GM20431 (cell line): ENCODE data around the gene TDRD5.

Source experiments
- in situ Hi-C: fragments of 300-500 bp; cut with MseI, MboI; formaldehyde crosslinking; loops from one replicate; pipeline ENCODE4 v1.15.0; 2020; ENCODE audit warnings: low sequenced_read_pairs; ENCODE audit not compliant: unreplicated experiment

The TDRD5 gene

DNA sequence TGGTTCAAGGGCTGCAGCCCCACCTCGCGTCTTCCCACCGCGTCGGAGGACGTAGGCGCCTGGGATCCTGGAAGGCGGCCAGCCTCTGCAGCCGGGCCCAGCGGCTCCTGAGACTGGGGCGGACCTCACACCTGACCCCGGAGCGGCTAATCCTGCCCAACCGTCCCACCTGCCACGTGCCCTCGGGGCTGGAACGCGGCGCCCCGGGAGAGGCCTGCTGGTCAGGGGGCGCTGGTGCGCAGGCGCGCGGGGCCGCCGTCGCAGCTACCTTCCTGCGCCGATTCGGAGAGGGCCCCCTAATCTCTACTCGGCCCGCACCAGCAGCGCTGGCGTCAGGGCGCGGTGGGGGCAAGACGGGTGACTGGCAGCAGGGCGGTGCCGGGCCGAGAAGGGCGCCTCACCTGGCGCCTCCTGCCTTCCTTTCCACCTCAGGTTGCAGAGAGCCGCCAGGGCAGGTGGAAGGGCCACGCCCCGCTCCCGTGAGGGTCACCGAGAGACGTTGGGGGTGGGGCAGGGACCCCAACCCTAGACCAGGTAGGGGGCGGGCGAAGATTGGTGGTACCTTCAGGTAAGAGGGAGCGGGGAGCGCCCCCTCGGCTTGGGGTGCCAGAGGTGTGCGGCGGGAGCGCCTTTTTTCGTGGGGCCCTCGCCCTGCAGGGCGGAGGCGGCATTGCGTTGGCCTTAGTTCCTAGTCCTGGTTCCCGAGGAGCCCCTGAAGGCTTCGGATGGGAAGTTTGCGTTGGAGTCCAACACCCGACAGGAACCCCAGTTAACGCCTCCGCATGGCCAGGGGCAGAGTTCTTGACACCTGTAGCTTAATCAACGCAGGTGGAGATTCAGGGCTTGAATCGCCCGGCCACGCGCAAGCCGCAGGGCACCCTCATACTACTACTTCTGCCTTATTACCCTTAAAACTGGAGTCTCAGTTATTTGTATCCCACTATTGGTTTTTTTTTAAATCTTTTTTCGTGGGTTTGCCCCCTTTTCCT, at the start of gene TDRD5:
TSS of gene TDRD5 (plus strand) at position 241 of the 989 bp plus-strand sequence. CDS start 784 bp downstream, outside the sequence.
- in situ Hi-C loops = no loop called here

DNA sequence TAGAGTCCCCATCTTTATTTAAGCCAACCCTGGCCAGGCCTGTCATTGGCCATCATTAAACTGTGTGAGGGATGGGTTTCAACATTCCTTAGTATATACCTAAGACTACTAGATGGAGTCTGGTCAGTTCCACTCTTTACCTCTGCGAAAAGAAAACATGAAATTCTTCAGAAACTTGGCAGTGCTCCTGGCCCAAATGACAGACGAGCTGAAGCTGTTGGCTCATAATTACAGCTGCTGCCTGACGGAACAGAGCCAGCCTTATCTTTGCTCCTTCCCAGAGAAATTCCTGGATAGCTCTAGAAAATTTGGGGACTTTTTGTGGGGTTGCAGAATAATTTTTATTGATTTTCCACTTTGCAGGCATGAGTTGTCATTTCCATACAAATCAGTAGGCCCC, 46.3 kb upstream of the TDRD5 start:
- in situ Hi-C loops = no loop called here

DNA sequence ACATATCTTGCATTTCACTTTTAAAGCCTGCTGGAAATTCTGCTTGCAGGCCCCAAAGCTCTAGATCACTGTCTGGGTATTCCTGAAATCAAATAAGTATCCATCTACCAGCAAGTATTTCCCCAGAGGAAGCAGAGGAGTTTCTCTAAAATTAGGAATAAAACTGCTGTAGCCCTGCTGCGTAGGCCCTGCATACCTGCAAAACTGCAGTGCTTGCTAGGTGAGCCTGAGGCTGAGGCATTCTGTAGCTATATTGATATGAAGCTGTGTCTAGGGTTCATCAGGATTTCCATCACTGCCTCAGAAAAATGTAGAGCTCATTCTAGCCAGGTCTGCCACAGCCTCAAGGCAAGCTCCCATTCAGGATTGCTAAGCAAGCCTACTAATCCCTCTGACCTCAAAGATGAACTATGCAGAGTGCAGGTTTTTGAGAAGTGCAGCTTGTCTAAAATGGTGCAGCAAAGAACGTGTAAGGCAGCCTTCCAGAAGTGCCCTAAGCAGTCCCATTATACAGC, 44.6 kb upstream of the TDRD5 start:
- in situ Hi-C loops = no loop called here

GRCh38 chr1:179548666-179549367, 42.8 kb upstream of the TDRD5 start:
- in situ Hi-C loops = no loop called here

DNA sequence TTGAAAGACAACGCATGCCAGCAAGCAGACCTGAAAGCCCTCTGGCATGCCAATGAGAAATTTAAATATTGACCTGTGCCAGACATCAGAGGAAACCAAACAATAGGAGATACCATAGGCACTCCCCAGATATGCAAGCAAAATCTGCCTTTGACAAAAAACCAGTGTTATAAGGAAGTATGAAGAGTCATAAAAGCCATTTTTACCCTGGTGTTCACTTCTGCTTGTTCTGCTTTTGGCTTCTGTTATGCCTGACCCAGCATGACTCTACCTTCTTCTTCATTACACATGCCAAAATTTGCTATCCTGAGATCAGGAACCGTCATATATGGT, 42.3 kb upstream of the TDRD5 start:
- in situ Hi-C loops = no loop called here

DNA sequence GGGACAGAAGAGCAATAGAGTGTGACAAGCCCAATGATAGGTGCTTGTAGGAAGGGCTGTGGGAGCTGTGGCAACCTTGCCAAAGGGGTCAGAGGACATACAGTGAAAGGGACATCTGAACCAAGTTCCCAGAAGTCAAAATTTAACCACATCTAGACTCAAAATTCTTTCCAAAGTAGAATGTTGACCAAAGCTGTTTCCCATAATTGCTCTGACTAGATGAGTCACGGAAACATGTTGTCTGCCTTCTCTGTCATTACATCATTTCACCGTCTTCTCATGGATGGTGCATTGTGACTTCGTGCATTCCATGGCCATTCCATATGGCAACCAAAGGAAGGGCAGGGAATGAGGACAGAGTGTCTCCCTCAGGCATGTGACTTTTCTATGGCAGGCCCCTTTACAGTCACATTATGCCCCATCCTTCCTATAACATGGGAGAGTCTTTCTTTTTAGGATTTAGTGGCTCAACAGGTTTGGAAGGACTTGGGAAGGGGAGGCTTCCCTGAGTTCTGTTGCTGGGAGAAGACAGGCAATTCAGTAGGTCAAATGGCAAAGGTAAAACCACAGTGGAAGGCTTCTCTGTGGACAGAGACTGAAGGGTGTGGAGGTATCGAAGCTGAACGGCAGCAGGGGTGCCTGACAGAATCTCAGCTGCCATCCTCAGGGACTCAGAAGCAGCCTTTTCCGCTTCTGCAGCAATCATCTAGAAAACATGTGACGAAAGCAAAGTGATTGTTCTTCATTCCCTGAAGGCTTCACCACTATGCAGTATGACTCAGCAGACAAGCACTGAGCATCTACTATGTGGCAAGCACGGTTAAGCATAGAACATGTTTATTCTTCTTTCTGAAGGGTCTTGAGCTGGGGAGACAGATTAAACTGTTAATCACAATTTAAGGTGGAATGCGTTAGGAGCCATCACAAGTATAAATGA, 40.6 kb upstream of the TDRD5 start:
- in situ Hi-C loops = no loop called here

- in situ Hi-C loops = no loop called here
Observed at GRCh38 chr1:179554427-179554826, 37.2 kb upstream of the TDRD5 start.

DNA sequence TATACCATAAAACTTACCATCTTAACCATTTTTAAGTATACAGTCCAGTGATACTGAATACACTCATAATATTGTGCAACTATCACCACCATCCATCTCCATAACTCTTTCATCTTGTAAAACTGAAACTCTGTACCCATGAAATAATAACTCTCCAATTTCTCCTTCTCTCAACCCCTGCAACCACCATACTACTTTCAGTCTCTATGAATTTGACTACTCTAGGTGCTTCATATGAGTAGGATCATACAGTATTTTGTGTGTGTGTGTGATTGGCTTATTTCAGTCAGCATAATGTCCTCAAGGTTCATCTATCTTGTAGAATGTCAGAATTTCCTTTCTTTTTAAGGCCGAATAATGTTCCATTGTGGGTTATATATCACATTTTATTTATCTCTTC, 33.6 kb upstream of the TDRD5 start:
- in situ Hi-C loops = no loop called here

GRCh38 chr1:179575497-179576314, 15.9 kb upstream of the TDRD5 start, which contains the start of gene NPHS2:
NPHS2 (minus strand) TSS chr1:179575948; CDS start chr1:179575864, 84 bp downstream.
- in situ Hi-C loops = no loop called here

GRCh38 chr1:179576509-179576908, 15.1 kb upstream of the TDRD5 start:
- in situ Hi-C loops = no loop called here

DNA sequence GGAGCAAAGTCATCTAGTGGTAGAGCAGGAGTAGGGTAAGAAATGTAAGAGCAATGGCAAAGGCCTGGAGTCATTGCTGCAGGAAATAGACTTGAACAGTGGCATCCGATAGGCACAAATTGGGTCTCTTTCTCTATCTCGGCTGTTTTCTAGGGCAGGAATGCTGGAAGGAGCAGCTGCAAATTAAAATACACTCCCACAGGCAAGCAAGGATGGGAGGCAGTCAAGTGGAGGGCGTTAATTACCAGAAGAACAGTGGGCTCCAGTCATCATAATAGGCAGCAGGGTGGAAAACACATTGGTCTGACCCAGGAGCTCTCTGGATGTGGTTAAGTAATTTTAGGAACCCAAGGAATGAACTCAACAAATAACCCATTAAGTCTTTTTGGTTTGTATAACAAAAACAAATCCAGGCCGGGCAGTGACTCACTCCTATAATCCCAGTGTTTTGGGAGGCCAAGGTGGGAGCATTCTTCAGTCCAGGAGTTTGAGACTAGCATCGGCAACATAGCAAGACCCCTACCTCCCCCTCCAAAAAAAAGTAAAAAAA, 7.8 kb upstream of the TDRD5 start:
- in situ Hi-C loops = no loop called here

DNA sequence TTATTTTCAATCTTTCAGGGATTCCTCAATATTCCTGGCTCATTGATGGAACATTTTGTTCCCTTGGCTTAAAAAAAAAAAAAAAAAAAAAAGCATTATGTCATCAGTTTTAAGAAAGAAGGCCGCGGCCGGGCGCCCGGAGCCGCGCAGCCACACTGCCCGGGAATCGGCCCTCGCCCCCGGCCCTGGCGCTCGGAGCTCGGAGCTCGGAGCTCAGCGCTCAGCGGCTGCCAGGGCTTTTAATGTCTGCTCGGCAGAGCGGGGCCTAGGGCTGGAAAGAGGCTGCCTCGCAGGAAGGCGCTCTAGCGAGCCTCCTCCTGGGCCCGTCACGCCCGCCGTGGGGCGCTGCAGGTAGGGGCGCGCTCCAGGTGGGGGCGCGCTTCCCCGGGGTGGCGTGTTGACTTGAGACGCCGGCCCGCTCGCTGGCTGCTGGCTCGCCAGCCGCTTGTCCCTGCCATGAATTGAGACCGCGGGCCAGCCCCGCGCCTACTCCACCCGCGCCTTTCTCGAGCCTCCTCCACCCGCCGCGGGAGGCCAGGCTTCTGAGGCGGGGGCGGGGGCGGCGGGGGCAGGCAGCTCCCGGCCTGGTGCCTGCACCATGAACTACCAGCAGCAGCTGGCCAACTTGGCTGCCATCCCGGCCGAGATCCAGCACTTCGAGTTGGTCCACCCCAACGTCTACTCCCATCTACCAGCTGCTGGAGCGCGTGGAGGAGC, 5.4 kb upstream of the TDRD5 start:
- in situ Hi-C loops = no loop called here

- in situ Hi-C loops = no loop called here
Observed at GRCh38 chr1:179587336-179587735, 4.3 kb upstream of the TDRD5 start.

- in situ Hi-C loops = no loop called here
Observed at GRCh38 chr1:179588425-179589024, 3.1 kb upstream of the TDRD5 start.

DNA sequence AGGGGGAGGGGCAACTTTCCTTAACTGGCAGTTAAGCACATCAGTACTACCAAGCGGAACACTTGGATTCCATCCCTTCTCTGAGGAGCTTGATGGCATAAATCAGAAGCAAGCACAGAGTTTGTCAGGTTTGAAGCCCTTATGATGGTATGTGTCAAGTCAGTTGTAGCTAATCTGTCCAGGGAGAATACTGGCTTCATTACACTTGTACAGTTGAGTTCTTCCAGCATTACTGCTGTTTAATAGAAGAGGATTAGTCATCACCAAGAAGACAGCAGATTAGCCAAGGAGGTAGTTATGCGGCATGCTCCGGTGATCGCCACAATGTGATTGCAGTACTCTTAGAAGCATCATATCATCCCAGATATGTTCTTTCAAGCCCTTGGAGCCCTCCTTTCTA, 2.1 kb upstream of the TDRD5 start:
- in situ Hi-C loops = no loop called here

DNA sequence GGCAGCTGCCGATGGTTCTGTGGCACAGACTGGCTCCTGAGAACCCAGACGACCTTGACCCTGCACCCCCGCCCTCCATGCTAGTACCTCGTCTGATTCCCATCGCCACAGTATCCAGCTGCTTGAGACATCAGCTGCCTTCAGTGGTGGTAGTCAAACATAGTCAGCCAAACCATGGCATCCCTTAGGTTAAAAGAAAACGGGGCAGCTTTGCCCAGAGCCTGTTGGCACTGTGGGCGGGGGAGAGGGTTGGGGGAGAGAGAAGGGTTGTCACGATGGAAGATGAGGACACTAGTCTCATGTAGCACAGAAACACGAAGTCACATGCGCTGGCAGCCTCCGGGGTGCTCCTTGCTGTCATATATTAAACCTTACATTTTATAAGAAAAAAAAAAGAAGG, 961 bp upstream of the TDRD5 start:
- in situ Hi-C loops = no loop called here

DNA sequence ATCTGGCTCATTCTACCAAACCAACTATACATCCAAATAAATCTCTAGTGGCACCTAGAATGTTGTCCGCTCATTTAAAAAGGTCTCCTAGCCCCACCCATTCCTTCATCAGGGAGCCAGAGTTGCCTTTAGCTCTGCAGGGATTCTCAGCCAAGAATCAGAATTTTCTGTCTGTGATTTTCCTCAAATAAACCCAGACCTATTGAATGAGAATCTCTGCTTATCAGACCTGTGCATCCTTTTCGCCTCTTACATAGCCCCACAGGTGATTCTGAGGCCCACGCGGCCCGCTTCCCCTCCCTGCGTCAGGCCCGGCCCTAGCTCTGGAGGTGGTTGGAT, 410 bp upstream of the TDRD5 start:
- in situ Hi-C loops = no loop called here

DNA sequence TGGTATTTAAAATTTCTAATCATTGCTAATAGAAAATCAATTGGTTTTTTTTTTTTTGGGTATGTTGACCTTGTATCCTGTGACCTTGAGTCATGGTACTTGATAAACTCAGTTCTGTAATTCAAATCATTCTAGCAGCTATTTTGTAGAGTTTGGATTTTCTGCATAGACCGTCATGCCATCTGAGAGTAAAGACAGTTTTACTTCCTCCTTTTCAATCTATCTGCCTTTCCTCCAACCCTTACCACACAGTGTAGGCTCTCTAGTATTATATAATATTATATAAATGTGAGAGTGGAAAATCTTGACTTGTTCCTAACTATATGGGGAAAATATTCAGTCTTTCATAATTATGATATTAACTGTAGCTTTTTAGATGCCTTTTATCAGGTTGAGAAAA, 7.0 kb downstream of the TDRD5 start:
- in situ Hi-C loops = no loop called here
